Panc1 (cell line): ENCODE data around the gene EHBP1L1.

Experiments
- CTCF ChIP-seq: fragments of 450-650 bp; IDR thresholded peaks from 2 replicates; pipeline ENCODE4 v1.5.1; 2017; ENCODE audit warnings: mild to moderate bottlenecking
- POLR2AphosphoS5 ChIP-seq: IDR thresholded peaks from 2 replicates; pipeline ENCODE4 v1.6.1; 2012; ENCODE audit warnings: mild to moderate bottlenecking, low read depth, low read length, moderate library complexity
- REST ChIP-seq, 2 experiments: IDR thresholded peaks; 2 replicates each; pipeline ENCODE4 v1.6.1; 2011 to 2012; ENCODE audit warnings: low read depth in 2 of 2, control low read depth in 1 of 2, low read length in 1 of 2, mild to moderate bottlenecking in 1 of 2, moderate library complexity in 1 of 2; ENCODE audit not compliant: insufficient read depth in 1 of 2
- SIN3A ChIP-seq: IDR thresholded peaks from 2 replicates; pipeline ENCODE4 v1.6.1; 2012; ENCODE audit warnings: low read depth, mild to moderate bottlenecking, low read length, moderate library complexity, borderline replicate concordance; ENCODE audit not compliant: insufficient read depth
- TCF7L2 ChIP-seq: IDR thresholded peaks from 2 replicates; pipeline ENCODE4 v1.6.1; 2011; ENCODE audit warnings: mild to moderate bottlenecking, low read depth, low read length, inconsistent platforms

DNA sequence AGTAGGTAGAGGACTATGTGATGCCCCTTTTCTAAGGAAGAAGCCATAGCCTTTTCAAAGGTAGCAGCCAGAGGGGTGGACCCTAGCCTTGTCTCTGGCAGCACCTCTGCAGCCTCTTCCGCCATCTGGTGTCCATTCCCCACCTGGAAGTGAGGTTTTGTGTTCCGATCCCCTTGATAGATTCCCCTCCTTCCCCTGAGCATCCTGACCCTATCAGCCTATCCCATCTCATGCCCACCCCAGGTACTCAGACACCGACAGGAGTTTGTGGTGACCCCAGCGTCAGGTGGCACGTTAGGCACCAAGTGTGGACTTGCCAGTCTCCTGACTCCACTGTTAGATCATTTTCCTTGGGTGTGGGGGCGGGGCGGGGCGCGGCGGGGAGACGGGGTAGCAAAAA is 3.9 kb upstream of the EHBP1L1 start:
- TF ChIP-seq CTCF: peak; percentile 85
- no peak for TF ChIP-seq REST (IDR thresholded peaks at IDR 0.05; ENCODE audit: insufficient read depth in 1 of 2, low read depth in 2 of 2, low read length in 1 of 2)
- no peak for TF ChIP-seq POLR2AphosphoS5
- no peak for TF ChIP-seq SIN3A
- no peak for TF ChIP-seq TCF7L2
